IMR-90 (cell line): ENCODE measurements around the gene POLD4. TPM values are rescaled to one million over a fixed set of nuclear protein-coding genes. Genes with fewer than 3 reads are reported as not detected.

ENCODE experiments used
- ATAC-seq: fragments of 200-7000 bp; cut with Tn5 transposase; 2 replicates; pipeline ENCODE4 v1.9.1; 2020; ENCODE audit warnings: low read depth, mild to moderate bottlenecking, moderate library complexity
- BruUV-seq: library from RNA; stranded (reverse); fragments of 400-500 nt; replicated peaks from 2 replicates; lab custom pipeline; 2021; lab: Mats Ljungman, UMichigan
- CTCF ChIA-PET: fragments of 300-600 bp; formaldehyde crosslinking; extraction: SDS; loops from one replicate; lab custom pipeline; 2021; ENCODE audit warnings: antibody characterized with exemption; lab: Yijun Ruan, JAX
- POLR2A ChIA-PET: fragments of 300-600 bp; sonication (Branson Sonifier 250); formaldehyde crosslinking; loops from one replicate; lab custom pipeline; 2022; ENCODE audit warnings: antibody characterized with exemption; ENCODE audit not compliant: unreplicated experiment; lab: Charles Lee
- DNase-seq: peaks from one replicate; pipeline ENCODE4 v3.0.0; 2013
- H2AFZ ChIP-seq: replicated peaks from 2 replicates; pipeline ENCODE3; 2013; ENCODE audit warnings: low read length, mild to moderate bottlenecking; ENCODE audit not compliant: poor library complexity
- H2AK5ac ChIP-seq: 2 replicates; pipeline ENCODE4 v1.6.1; 2013; ENCODE audit warnings: low read depth, low read length, inconsistent platforms
- H2AK9ac ChIP-seq: replicated peaks from 2 replicates; pipeline ENCODE3; 2013; ENCODE audit warnings: mild to moderate bottlenecking, low read depth, low read length, moderate library complexity; ENCODE audit not compliant: poor library complexity
- H2BK120ac ChIP-seq: 2 replicates; pipeline ENCODE4 v1.6.1; 2013; ENCODE audit warnings: low read depth, low read length, inconsistent platforms
- H2BK15ac ChIP-seq: 3 replicates; pipeline ENCODE4 v1.6.1; 2013; ENCODE audit warnings: low read depth, low read length, inconsistent platforms
- H2BK20ac ChIP-seq: 2 replicates; pipeline ENCODE4 v1.6.1; 2013; ENCODE audit warnings: low read depth, mild to moderate bottlenecking, inconsistent platforms, low read length, moderate library complexity
- H2BK5ac ChIP-seq: 2 replicates; pipeline ENCODE4 v1.6.1; 2013; ENCODE audit warnings: mild to moderate bottlenecking, low read depth, low read length, inconsistent platforms; ENCODE audit not compliant: poor library complexity, severe bottlenecking
- H3K14ac ChIP-seq: replicated peaks from 2 replicates; pipeline ENCODE4 v1.6.1; 2013; ENCODE audit warnings: low read depth, low read length, inconsistent platforms
- H3K18ac ChIP-seq: 2 replicates; pipeline ENCODE4 v1.6.1; 2013; ENCODE audit warnings: low read depth, low read length, control low read depth
- H3K23ac ChIP-seq: 2 replicates; pipeline ENCODE4 v1.6.1; 2013; ENCODE audit warnings: low read depth, low read length, inconsistent platforms
- H3K27ac ChIP-seq: 2 replicates; pipeline ENCODE4 v1.5.1; 2013; ENCODE audit warnings: mild to moderate bottlenecking, control low read depth, low read length; ENCODE audit not compliant: insufficient read depth
- H3K27me3 ChIP-seq: 2 replicates; pipeline ENCODE4 v1.6.1; 2013; ENCODE audit warnings: low read length; ENCODE audit not compliant: control insufficient read depth, insufficient read depth
- H3K36me3 ChIP-seq: 2 replicates; pipeline ENCODE4 v1.6.1; 2013; ENCODE audit warnings: low read length, mixed read lengths; ENCODE audit not compliant: control insufficient read depth, insufficient read depth
- H3K4ac ChIP-seq: 2 replicates; pipeline ENCODE4 v1.6.1; 2013; ENCODE audit warnings: low read depth, low read length, inconsistent platforms
- H3K4me1 ChIP-seq: 2 replicates; pipeline ENCODE4 v1.6.1; 2013; ENCODE audit warnings: low read length, mixed read lengths; ENCODE audit not compliant: control insufficient read depth, insufficient read depth
- H3K4me2 ChIP-seq: 2 replicates; pipeline ENCODE4 v1.6.1; 2013; ENCODE audit warnings: low read depth, mild to moderate bottlenecking, control low read depth, low read length, moderate library complexity
- H3K4me3 ChIP-seq: 2 replicates; pipeline ENCODE4 v1.5.1; 2013; ENCODE audit warnings: low read depth, mild to moderate bottlenecking, control low read depth, low read length, moderate library complexity; ENCODE audit not compliant: insufficient read depth
- H3K56ac ChIP-seq: 2 replicates; pipeline ENCODE4 v1.6.1; 2013; ENCODE audit warnings: low read length, inconsistent platforms; ENCODE audit not compliant: insufficient read depth; ENCODE audit errors: extremely low read depth
- H3K79me1 ChIP-seq, 2 experiments: 2 replicates each; pipeline ENCODE4 v1.6.1; 2013; ENCODE audit warnings: low read length in 2 of 2, inconsistent platforms in 1 of 2, low read depth in 1 of 2
- H3K9ac ChIP-seq: 2 replicates; pipeline ENCODE4 v1.6.1; 2013; ENCODE audit warnings: low read depth, low read length, control low read depth
- H3K9me1 ChIP-seq: 2 replicates; pipeline ENCODE4 v1.6.1; 2013; ENCODE audit warnings: low read length, inconsistent platforms; ENCODE audit not compliant: insufficient read depth
- H3K9me3 ChIP-seq: 2 replicates; pipeline ENCODE4 v1.6.1; 2013; ENCODE audit warnings: low read length; ENCODE audit not compliant: control insufficient read depth, insufficient read depth
- H4K20me1 ChIP-seq: 2 replicates; pipeline ENCODE4 v1.6.1; 2013; ENCODE audit warnings: low read length, inconsistent platforms; ENCODE audit not compliant: insufficient read depth
- H4K5ac ChIP-seq: 2 replicates; pipeline ENCODE4 v1.6.1; 2013; ENCODE audit warnings: mild to moderate bottlenecking, low read depth, low read length, control low read depth
- H4K8ac ChIP-seq, 2 experiments: 2 replicates each; pipeline ENCODE4 v1.6.1; 2013; ENCODE audit warnings: low read depth in 2 of 2, low read length in 2 of 2, control low read depth in 1 of 2, inconsistent platforms in 1 of 2
- H4K91ac ChIP-seq: 2 replicates; pipeline ENCODE4 v1.6.1; 2013; ENCODE audit warnings: low read depth, low read length, inconsistent platforms; ENCODE audit not compliant: insufficient read depth
- BHLHE40 ChIP-seq: fragments of 150-350 bp; IDR thresholded peaks from 2 replicates; pipeline ENCODE4 v1.6.1; 2016; ENCODE audit warnings: mild to moderate bottlenecking, low read depth, low read length
- CEBPB ChIP-seq: IDR thresholded peaks from 2 replicates; pipeline ENCODE4 v1.6.1; 2012; ENCODE audit warnings: low read depth, low read length, improper control_type of control experiment
- CHD1 ChIP-seq: IDR thresholded peaks from 2 replicates; pipeline ENCODE4 v1.6.1; 2012; ENCODE audit warnings: low read depth, low read length, improper control_type of control experiment
- MAFK ChIP-seq: IDR thresholded peaks from 2 replicates; pipeline ENCODE4 v1.6.1; 2012; ENCODE audit warnings: low read depth, low read length, improper control_type of control experiment
- MAZ ChIP-seq: IDR thresholded peaks from 2 replicates; pipeline ENCODE4 v1.6.1; 2012; ENCODE audit warnings: low read depth, mild to moderate bottlenecking, low read length, improper control_type of control experiment, moderate library complexity, borderline replicate concordance
- NFE2L2 ChIP-seq: fragments of 150-350 bp; IDR thresholded peaks from 2 replicates; pipeline ENCODE4 v1.6.1; 2016; ENCODE audit warnings: low read depth, mild to moderate bottlenecking, low read length
- POLR2A ChIP-seq: IDR thresholded peaks from 2 replicates; pipeline ENCODE4 v1.6.1; 2012; ENCODE audit warnings: mild to moderate bottlenecking, low read depth, low read length
- RAD21 ChIP-seq: IDR thresholded peaks from 2 replicates; pipeline ENCODE4 v1.6.1; 2012; ENCODE audit warnings: low read length, improper control_type of control experiment
- RCOR1 ChIP-seq: IDR thresholded peaks from 2 replicates; pipeline ENCODE4 v1.6.1; 2012; ENCODE audit warnings: mild to moderate bottlenecking, low read length, improper control_type of control experiment; ENCODE audit not compliant: insufficient replicate concordance
- RFX5 ChIP-seq: IDR thresholded peaks from 2 replicates; pipeline ENCODE4 v1.8.0; 2012; ENCODE audit warnings: low read depth, mild to moderate bottlenecking, low read length, moderate library complexity
- SMC3 ChIP-seq: fragments of 150-350 bp; IDR thresholded peaks from 2 replicates; pipeline ENCODE4 v1.6.1; 2016; ENCODE audit warnings: low read depth, mild to moderate bottlenecking, antibody characterized with exemption, low read length, moderate library complexity
- WGBS, 2 experiments: methylation state at CpG; one replicate each; pipeline versions ENCODE4 v1.1.5 to v1.1.7; 2013; ENCODE audit warnings: missing lambda C conversion rate in 2 of 2; ENCODE audit not compliant: insufficient read length in 1 of 2; ENCODE audit errors: extremely low coverage in 2 of 2; 5-methylcytosine and 5-hydroxymethylcytosine counted together
- dilution Hi-C: fragments of 300-500 bp; cut with HindIII; formaldehyde crosslinking; loops from one replicate; pipeline ENCODE4 v1.14.3; 2018; ENCODE audit warnings: low sequenced_read_pairs; ENCODE audit not compliant: unreplicated experiment
- in situ Hi-C: fragments of 300-500 bp; cut with MboI; formaldehyde crosslinking; loops from 3 replicates; pipeline ENCODE4 v1.14.3; 2019; ENCODE audit warnings: low sequenced_read_pairs, inconsistent platforms, mixed read lengths
- intact Hi-C: fragments of 100-400 bp; cut with micrococcal nuclease; formaldehyde crosslinking; loops from 2 replicates; pipeline ENCODE4 v1.10.0; 2022
- polyA plus RNA-seq, 3 experiments: library from polyadenylated mRNA; depleted of rRNA; stranded (reverse); fragments of >200 nt; gene quantifications; 2 replicates each; pipeline ENCODE4 v1.2.3, GENCODE V29; 2012; ENCODE audit warnings: low replicate concordance in 1 of 3
- total RNA-seq: library from RNA; depleted of rRNA; stranded (reverse); fragments of >200 nt; gene quantifications from 2 replicates; pipeline ENCODE4 v1.2.3, GENCODE V29; 2012
- TF ChIP-seq, protein P1 (sequence below): fragments of 150-350 bp; IDR thresholded peaks from 2 replicates; pipeline ENCODE4 v1.6.1; 2017; ENCODE audit warnings: mild to moderate bottlenecking, antibody characterized with exemption, low read length, low read depth
- TF ChIP-seq, protein P2 (sequence below): fragments of 150-350 bp; IDR thresholded peaks from 2 replicates; pipeline ENCODE4 v1.6.1; 2016; ENCODE audit warnings: low read depth, mild to moderate bottlenecking, low read length, moderate library complexity, borderline replicate concordance
- TF ChIP-seq, protein P3 (sequence below): conservative IDR thresholded peaks from 2 replicates; pipeline ENCODE4 v1.5.1; 2012; ENCODE audit warnings: mild to moderate bottlenecking, low read depth, low read length, improper control_type of control experiment

The POLD4 gene
- total and polyA plus RNA-seq, 2 of the 4 experiments (the other 2 are of a cell fraction) = 46.4 to 133 TPM

DNA sequence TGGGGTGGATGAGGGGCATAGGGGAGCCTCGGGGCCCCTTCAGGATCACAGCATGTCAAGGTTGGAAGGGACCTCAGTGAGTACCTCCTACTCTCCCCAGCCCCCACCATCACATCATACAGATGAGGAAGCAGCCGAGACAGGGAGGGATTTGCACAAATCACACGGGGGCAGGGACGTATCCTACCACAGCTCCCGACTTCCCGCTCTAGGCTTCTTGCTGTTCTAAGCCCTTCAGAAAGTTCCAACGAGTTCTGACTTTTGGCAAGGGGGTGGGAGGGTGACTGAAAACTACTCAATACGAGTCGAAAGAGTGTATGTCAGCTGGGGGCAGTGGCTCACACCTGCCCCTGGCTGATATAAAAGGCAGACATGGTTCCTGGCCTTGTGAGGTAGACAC lies 33.7 kb upstream of the POLD4 start:
- ChIA-PET CTCF (interaction anchor here (0.9 kb wide), 1 partner anchor 14 kb away, joined by 5 read pairs; the partner anchor contains the start of gene PPP1CA), POLR2A (interaction anchor here (0.6 kb wide), 2 partner anchors 122 to 147 kb away, joined by 4 to 6 read pairs; no protein-coding TSS in a partner anchor)
- Histone ChIP-seq H3K56ac (no peak overlapping the region), H3K4me2 (no peak overlapping the region), H4K91ac (no peak overlapping the region), H3K4me3 (no peak overlapping the region), H3K27ac (no peak overlapping the region), H3K9ac (no peak overlapping the region), H2BK20ac (no peak overlapping the region), H4K20me1 (no peaks in the 10 kb centered on the region), H2BK5ac (no peak overlapping the region), H3K4ac (no peak overlapping the region), H2BK120ac (no peak overlapping the region), H3K79me1 (peaks cover 10 to 21% of the 10 kb centered on the region in 2 experiments; a peak in 3 of 4 replicates), H2AK9ac (no peak overlapping the region), H3K18ac (no peak overlapping the region), H2AFZ (no peak overlapping the region), H3K23ac (no peak overlapping the region), H2AK5ac (no peak overlapping the region), H4K5ac (no peak overlapping the region), H3K27me3 (no peaks in the 10 kb centered on the region; the same call in 1 of the 2 replicates), H4K8ac (no peak overlapping the region), H3K36me3 (no peaks in the 10 kb centered on the region), H3K9me3 (no peaks in the 10 kb centered on the region), H3K4me1 (peaks cover 8% of the 10 kb centered on the region; the same call in 1 of the 2 replicates), H3K9me1 (no peaks in the 10 kb centered on the region; the same call in 1 of the 2 replicates), H3K14ac (no peak overlapping the region), H2BK15ac (no peak overlapping the region)
- DNase-seq = no peak
- BruUV-seq = no TSS peak
- intact Hi-C loops (no loop called here), in situ Hi-C loops (no loop called here), dilution Hi-C loops (no loop called here)
- ATAC-seq = no peak
- TF ChIP-seq POLR2A = no peak
- TF ChIP-seq SMC3 = no peak
- no peak for TF ChIP-seq CHD1
- TF ChIP-seq, protein P1, sequence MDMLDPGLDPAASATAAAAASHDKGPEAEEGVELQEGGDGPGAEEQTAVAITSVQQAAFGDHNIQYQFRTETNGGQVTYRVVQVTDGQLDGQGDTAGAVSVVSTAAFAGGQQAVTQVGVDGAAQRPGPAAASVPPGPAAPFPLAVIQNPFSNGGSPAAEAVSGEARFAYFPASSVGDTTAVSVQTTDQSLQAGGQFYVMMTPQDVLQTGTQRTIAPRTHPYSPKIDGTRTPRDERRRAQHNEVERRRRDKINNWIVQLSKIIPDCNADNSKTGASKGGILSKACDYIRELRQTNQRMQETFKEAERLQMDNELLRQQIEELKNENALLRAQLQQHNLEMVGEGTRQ = no peak
- no peak for TF ChIP-seq BHLHE40
- TF ChIP-seq, protein P2, sequence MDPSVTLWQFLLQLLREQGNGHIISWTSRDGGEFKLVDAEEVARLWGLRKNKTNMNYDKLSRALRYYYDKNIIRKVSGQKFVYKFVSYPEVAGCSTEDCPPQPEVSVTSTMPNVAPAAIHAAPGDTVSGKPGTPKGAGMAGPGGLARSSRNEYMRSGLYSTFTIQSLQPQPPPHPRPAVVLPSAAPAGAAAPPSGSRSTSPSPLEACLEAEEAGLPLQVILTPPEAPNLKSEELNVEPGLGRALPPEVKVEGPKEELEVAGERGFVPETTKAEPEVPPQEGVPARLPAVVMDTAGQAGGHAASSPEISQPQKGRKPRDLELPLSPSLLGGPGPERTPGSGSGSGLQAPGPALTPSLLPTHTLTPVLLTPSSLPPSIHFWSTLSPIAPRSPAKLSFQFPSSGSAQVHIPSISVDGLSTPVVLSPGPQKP = no peak
- TF ChIP-seq CEBPB = no peak
- TF ChIP-seq, protein P3, sequence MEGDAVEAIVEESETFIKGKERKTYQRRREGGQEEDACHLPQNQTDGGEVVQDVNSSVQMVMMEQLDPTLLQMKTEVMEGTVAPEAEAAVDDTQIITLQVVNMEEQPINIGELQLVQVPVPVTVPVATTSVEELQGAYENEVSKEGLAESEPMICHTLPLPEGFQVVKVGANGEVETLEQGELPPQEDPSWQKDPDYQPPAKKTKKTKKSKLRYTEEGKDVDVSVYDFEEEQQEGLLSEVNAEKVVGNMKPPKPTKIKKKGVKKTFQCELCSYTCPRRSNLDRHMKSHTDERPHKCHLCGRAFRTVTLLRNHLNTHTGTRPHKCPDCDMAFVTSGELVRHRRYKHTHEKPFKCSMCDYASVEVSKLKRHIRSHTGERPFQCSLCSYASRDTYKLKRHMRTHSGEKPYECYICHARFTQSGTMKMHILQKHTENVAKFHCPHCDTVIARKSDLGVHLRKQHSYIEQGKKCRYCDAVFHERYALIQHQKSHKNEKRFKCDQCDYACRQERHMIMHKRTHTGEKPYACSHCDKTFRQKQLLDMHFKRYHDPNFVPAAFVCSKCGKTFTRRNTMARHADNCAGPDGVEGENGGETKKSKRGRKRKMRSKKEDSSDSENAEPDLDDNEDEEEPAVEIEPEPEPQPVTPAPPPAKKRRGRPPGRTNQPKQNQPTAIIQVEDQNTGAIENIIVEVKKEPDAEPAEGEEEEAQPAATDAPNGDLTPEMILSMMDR = no peak
- no peak for TF ChIP-seq RCOR1
- TF ChIP-seq RAD21 = no peak
- TF ChIP-seq NFE2L2 = no peak
- no peak for TF ChIP-seq RFX5
- TF ChIP-seq MAZ = no peak
- no peak for TF ChIP-seq MAFK
- no CpG with 5 or more reads among the region's 9 CpGs for WGBS, 2 experiments
